ENCODE measurements around the gene GLYATL1. TPM values are rescaled to one million over a fixed set of nuclear protein-coding genes. Genes with fewer than 3 reads are reported as not detected.

Gene GLYATL1
- total RNA-seq, 1 donor from 2014 or later = 1.9 TPM

GRCh38 chr11:58926695-58927094, 12.6 kb upstream of the GLYATL1 start:
- DNase-seq (ENCODE audit: low read depth, low spot score) = no peak
- TF ChIP-seq, protein P1, sequence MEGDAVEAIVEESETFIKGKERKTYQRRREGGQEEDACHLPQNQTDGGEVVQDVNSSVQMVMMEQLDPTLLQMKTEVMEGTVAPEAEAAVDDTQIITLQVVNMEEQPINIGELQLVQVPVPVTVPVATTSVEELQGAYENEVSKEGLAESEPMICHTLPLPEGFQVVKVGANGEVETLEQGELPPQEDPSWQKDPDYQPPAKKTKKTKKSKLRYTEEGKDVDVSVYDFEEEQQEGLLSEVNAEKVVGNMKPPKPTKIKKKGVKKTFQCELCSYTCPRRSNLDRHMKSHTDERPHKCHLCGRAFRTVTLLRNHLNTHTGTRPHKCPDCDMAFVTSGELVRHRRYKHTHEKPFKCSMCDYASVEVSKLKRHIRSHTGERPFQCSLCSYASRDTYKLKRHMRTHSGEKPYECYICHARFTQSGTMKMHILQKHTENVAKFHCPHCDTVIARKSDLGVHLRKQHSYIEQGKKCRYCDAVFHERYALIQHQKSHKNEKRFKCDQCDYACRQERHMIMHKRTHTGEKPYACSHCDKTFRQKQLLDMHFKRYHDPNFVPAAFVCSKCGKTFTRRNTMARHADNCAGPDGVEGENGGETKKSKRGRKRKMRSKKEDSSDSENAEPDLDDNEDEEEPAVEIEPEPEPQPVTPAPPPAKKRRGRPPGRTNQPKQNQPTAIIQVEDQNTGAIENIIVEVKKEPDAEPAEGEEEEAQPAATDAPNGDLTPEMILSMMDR (conservative IDR thresholded peaks at IDR 0.05) = no peak
- Mint-ChIP-seq H3K9me3 (no peaks in the 10 kb centered on the region), H3K4me3 (no peak overlapping the region), H3K36me3 (ENCODE audit: low read depth) (no peaks in the 10 kb centered on the region), H3K27me3 (ENCODE audit: low read depth) (peaks cover 5% of the 10 kb centered on the region), H3K27ac (ENCODE audit: unreplicated experiment) (no peak overlapping the region), H3K4me1 (peaks cover 20% of the 10 kb centered on the region)

DNA sequence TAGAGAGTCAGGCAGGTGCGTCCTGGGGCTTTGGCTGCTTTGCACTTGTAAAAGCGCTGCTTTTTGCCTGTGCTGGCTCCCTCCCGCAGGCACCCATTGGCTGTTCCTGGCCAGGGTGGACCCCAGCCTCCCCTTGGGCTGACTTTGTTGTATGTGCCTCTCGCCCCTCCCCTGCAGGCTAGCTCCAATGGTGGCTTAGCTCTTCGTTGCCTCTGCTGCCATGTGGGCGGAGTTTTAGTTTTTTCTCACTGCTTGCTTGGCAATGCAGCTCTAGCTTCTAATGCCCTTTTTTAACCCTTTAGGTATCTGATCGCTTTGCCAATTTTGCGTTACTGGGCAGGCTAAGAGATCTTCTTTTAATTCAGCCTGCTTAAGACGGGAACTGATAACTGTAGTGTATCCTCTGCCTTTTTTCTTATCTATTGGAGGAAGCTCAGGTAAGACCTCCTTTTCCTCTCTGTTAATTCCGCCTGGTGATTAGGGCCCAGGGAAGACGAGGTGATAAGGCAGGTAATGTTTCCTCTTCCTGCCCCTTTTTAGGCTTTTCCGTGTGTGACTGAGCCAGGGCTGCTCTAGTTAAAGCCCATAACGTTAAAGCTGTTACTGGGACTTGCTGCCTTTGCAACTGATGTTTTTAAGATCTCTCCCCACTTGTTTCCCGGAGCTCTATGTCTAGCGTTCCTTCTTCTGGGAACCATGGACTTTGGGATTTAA, 11.7 kb upstream of the GLYATL1 start:
- no peaks in the 10 kb centered on the region for H3K36me3 Mint-ChIP-seq (ENCODE audit: low read depth)
- no peaks in the 10 kb centered on the region for H3K9me3 Mint-ChIP-seq
- H3K4me3 Mint-ChIP-seq = peak overlapping the region; percentile 75
- TF ChIP-seq, protein P1 (conservative IDR thresholded peaks at IDR 0.05) = no peak
- no peak overlapping the region for H3K27ac Mint-ChIP-seq (ENCODE audit: unreplicated experiment)
- peak; percentile 67 for DNase-seq (ENCODE audit: low read depth, low spot score)
- peaks cover 5% of the 10 kb centered on the region for H3K27me3 Mint-ChIP-seq (ENCODE audit: low read depth)
- peaks cover 20% of the 10 kb centered on the region for H3K4me1 Mint-ChIP-seq

- Mint-ChIP-seq H3K27me3 (ENCODE audit: low read depth) (peaks cover 5% of the 10 kb centered on the region), H3K4me3 (peak overlapping the region; percentile 75), H3K4me1 (peaks cover 18% of the 10 kb centered on the region), H3K27ac (ENCODE audit: unreplicated experiment) (no peak overlapping the region), H3K36me3 (ENCODE audit: low read depth) (no peaks in the 10 kb centered on the region), H3K9me3 (no peaks in the 10 kb centered on the region)
- TF ChIP-seq, protein P1 (conservative IDR thresholded peaks at IDR 0.05) = no peak
- no peak for DNase-seq (ENCODE audit: low read depth, low spot score)
Measured at GRCh38 chr11:58928107-58928499, 11.2 kb upstream of the GLYATL1 start.

DNA sequence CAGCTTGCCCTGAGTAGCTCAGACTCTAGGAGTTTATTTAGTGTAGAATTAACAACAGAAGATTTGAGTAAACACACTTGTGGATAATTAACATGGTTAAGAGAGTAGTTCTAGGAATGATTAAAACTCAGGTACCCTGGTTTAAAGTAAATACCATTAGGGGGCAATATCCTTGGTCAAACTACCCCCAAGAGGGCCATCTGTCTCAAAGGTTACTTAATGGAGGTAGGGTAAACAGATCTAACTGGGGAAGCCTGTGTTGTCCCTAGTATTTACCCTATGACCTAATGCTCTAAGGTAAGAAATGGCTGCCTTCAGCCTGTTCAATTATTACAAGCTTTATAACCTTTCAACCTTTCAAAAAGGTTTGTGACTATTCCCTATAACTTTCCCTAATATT, 10.6 kb upstream of the GLYATL1 start:
- no peaks in the 10 kb centered on the region for H3K9me3 Mint-ChIP-seq
- H3K27ac Mint-ChIP-seq (ENCODE audit: unreplicated experiment) = no peak overlapping the region
- DNase-seq (ENCODE audit: low read depth, low spot score) = no peak
- H3K4me1 Mint-ChIP-seq = peaks cover 14% of the 10 kb centered on the region
- no peak overlapping the region for H3K4me3 Mint-ChIP-seq
- H3K36me3 Mint-ChIP-seq (ENCODE audit: low read depth) = no peaks in the 10 kb centered on the region
- H3K27me3 Mint-ChIP-seq (ENCODE audit: low read depth) = peaks cover 2% of the 10 kb centered on the region
- TF ChIP-seq, protein P1 (conservative IDR thresholded peaks at IDR 0.05) = no peak

DNA sequence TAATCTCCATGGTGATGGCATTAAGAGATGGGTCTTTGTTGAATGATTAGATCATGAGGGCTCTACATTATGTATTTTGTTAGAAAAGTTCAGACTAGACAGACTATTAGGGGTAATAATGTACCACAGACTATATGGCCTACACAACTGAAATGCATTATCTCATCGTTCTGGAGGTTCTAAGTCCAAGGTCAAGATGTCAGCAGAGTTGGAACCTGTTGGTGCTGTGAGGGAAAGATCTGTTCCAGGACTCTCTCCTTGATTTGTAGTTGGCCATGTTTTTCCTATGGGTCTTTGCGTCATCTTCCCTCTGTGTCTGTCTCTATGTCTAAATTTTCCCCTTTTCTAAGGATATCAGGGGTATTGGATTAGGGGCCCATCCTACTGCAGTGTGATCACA, 8.4 kb upstream of the GLYATL1 start:
- no peaks in the 10 kb centered on the region for H3K36me3 Mint-ChIP-seq (ENCODE audit: low read depth)
- no peak overlapping the region for H3K4me3 Mint-ChIP-seq
- H3K27ac Mint-ChIP-seq (ENCODE audit: unreplicated experiment) = no peak overlapping the region
- peaks cover 14% of the 10 kb centered on the region for H3K4me1 Mint-ChIP-seq
- TF ChIP-seq, protein P1 (conservative IDR thresholded peaks at IDR 0.05) = no peak
- DNase-seq (ENCODE audit: low read depth, low spot score) = no peak
- H3K9me3 Mint-ChIP-seq = no peaks in the 10 kb centered on the region
- H3K27me3 Mint-ChIP-seq (ENCODE audit: low read depth) = no peaks in the 10 kb centered on the region
